GM12878 (cell line): Measurements from ENCODE around the gene IQCK.

Experiments
- BHLHE40 ChIP-seq, 2 experiments: fragments of 450-650 bp in 1 of 2; IDR thresholded peaks; 2 replicates each; pipeline ENCODE4 v1.6.1; 2011 to 2017; ENCODE audit warnings: low read depth in 2 of 2, borderline replicate concordance in 1 of 2, improper control_type of control experiment in 1 of 2, low read length in 1 of 2, mild to moderate bottlenecking in 1 of 2
- CEBPB ChIP-seq, 2 experiments: fragments of 150-350 bp in 1 of 2; IDR thresholded peaks; 2 replicates each; pipeline ENCODE4 v1.6.1; 2012 to 2014; ENCODE audit warnings: low read depth in 2 of 2, low read length in 2 of 2, borderline replicate concordance in 1 of 2, inconsistent platforms in 1 of 2
- CTCF ChIP-seq, 3 experiments: IDR thresholded peaks in 2 of 3; conservative IDR thresholded peaks in 1 of 3; 2 replicates each; pipeline ENCODE4 v1.5.1; 2011; ENCODE audit warnings: low read depth in 3 of 3, low read length in 3 of 3, mild to moderate bottlenecking in 3 of 3, control low read depth in 2 of 3, moderate library complexity in 2 of 3, inconsistent platforms in 1 of 3, mixed read lengths in 1 of 3; ENCODE audit not compliant: control insufficient read depth in 2 of 3, insufficient read depth in 1 of 3; ENCODE audit errors: extremely low read depth in 1 of 3
- EZH2 ChIP-seq: IDR thresholded peaks from 2 replicates; pipeline ENCODE4 v1.6.1; 2012; ENCODE audit warnings: low read depth, mild to moderate bottlenecking, control low read depth, inconsistent platforms, low read length, borderline replicate concordance; ENCODE audit not compliant: control insufficient read depth
- POLR2A ChIP-seq: IDR thresholded peaks from 2 replicates; pipeline ENCODE4 v1.6.1; 2011; ENCODE audit warnings: low read depth, mild to moderate bottlenecking, low read length
- RAD21 ChIP-seq: IDR thresholded peaks from 2 replicates; pipeline ENCODE4 v1.6.1; 2011; ENCODE audit warnings: mild to moderate bottlenecking, low read depth, low read length, moderate library complexity; ENCODE audit not compliant: insufficient read depth
- RBBP5 ChIP-seq: fragments of 200-600 bp; sonication (generic); conservative IDR thresholded peaks from 2 replicates; pipeline ENCODE4 v1.6.1; 2016
- SMARCA5 ChIP-seq: fragments of 450-650 bp; IDR thresholded peaks from 2 replicates; pipeline ENCODE4 v1.6.1; 2017; ENCODE audit warnings: mild to moderate bottlenecking
- SRF ChIP-seq, 2 experiments: IDR thresholded peaks; 2 replicates each; pipeline ENCODE4 v1.6.1; 2011; ENCODE audit warnings: low read depth in 2 of 2, low read length in 2 of 2, mild to moderate bottlenecking in 1 of 2, moderate library complexity in 1 of 2
- ZNF592 ChIP-seq: fragments of 450-650 bp; IDR thresholded peaks from 2 replicates; pipeline ENCODE4 v1.6.1; 2017; ENCODE audit warnings: mild to moderate bottlenecking, moderate library complexity

- no peak for TF ChIP-seq POLR2A
- no peak for TF ChIP-seq RBBP5
- TF ChIP-seq ZNF592: no peak
- no peak for TF ChIP-seq SMARCA5
- no peak for TF ChIP-seq CTCF (IDR thresholded peaks at IDR 0.05 in 2 of 3, conservative IDR thresholded peaks at IDR 0.05 in 1 of 3; ENCODE audit: control insufficient read depth in 2 of 3, extremely low read depth in 1 of 3, insufficient read depth in 1 of 3, low read depth in 3 of 3, low read length in 3 of 3)
- no peak for TF ChIP-seq CEBPB (IDR thresholded peaks at IDR 0.05; ENCODE audit: borderline replicate concordance in 1 of 2, low read depth in 2 of 2, low read length in 2 of 2)
- no peak for TF ChIP-seq RAD21
- TF ChIP-seq EZH2: no peak
- TF ChIP-seq BHLHE40 (IDR thresholded peaks at IDR 0.05; ENCODE audit: borderline replicate concordance in 1 of 2, low read depth in 2 of 2, low read length in 1 of 2): no peak
- no peak for TF ChIP-seq SRF (IDR thresholded peaks at IDR 0.05; ENCODE audit: low read depth in 2 of 2, low read length in 2 of 2)
These were observed 13.5 kb upstream of the IQCK start for GRCh38 chr16:19704321-19705145.
